HG02884 (cell line): Measurements from ENCODE around the gene AMMECR1L.
A peak's percentile ranks its signal among the peaks of the same experiment; 100 is the strongest.
"Not testable (repeated sequence)": the region's sequence is repeated elsewhere in the genome, so short reads cannot be mapped to it uniquely, and the experiment has no call there.

Experiments
- ATAC-seq: cut with Tn5 transposase; IDR thresholded peaks from one replicate; pipeline ENCODE4 v1.9.1; 2021; ENCODE audit warnings: mild to moderate bottlenecking, moderate library complexity; ENCODE audit not compliant: unreplicated experiment

Gene AMMECR1L

DNA sequence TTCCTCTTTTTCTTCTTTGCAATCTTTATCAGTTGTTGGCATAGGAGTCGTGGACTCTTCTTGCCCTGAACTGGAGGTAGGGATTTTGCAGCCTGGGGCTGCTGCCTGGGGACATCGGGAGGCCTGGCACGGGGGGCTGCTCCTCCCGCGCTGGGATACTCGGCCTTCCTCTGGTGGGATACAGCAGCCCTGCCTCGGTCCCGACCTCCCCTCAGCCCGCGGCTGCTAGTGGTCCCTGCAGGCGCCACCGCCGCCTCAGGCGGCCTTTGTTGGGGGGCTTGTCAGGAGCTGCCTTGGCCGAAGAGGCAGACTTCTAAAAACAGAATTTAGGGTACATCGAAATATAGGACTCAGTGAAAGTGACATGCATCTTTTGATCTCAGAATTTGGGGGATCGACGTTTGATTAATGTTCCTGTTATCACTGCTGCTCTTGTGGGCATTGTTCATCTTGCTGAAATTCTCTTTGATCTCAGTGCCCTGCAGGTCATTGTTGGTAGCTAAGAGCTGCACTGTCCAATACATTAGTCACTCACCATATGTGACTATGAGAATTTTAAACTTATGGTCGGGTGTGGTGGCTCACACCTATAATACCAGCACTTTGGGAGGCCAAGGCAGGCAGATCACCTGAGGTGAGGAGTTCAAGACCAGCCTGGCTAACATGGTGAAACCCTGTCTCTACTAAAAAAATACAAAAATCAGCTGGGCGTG, 44.1 kb downstream of the AMMECR1L start:
- no peak for ATAC-seq

GRCh38 chr2:127840893-127841292, 44.9 kb downstream of the AMMECR1L start:
- no peak for ATAC-seq

- no peak for ATAC-seq
Observed at GRCh38 chr2:127834951-127835350, 50.8 kb downstream of the AMMECR1L start.

GRCh38 chr2:127829845-127830246, 55.9 kb downstream of the AMMECR1L start:
- ATAC-seq: peak; percentile 99

GRCh38 chr2:127826708-127827107, 59.0 kb downstream of the AMMECR1L start:
- not testable (repeated sequence) for ATAC-seq

DNA sequence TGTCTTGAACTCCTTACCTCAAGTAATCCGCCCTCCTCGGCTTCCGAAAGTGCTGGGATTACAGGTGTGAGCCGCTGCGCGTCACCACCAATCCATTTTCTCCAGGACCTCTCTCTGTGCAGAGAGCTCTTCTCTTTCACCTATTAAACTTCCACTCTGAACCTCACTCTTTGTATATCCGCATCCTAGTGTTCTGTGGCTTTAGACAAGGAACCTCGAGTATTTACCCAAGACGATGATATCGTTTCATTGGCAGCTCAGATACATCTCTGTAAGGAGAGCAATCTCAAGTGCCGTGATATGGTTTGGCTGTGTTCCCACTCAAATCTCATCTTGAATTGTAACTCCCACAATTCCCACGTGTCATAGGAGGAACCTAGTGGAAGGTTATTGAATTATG, 59.7 kb downstream of the AMMECR1L start:
- no peak for ATAC-seq

GRCh38 chr2:127820080-127820668, 65.6 kb downstream of the AMMECR1L start:
- ATAC-seq: no peak

GRCh38 chr2:127818794-127819425, 66.8 kb downstream of the AMMECR1L start:
- ATAC-seq: no peak

- ATAC-seq: no peak
Observed at GRCh38 chr2:127818241-127818640, 67.5 kb downstream of the AMMECR1L start.

GRCh38 chr2:127814677-127815076, 71.1 kb downstream of the AMMECR1L start:
- ATAC-seq: no peak

DNA sequence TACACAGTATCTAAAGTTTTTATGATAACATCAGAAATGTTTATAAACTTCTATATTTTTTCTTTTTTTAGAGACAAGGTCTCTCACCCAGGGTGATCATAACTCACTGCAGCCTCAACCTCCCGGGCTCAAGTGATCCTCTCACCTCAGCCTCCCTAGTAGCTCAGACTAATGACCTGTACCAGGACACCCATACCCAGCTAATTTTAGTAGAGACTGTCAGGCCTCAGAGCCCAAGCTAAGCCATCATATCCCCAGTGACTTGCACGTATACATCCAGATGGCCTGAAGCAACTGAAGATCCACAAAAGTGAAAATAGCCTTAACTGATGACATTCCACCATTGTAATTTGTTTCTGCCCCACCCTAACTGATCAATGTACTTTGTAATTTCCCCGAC, 73.3 kb downstream of the AMMECR1L start:
- ATAC-seq: not testable (repeated sequence)
